K562 (cell line): ENCODE data around the gene SLC22A9. TPM values are rescaled to one million over a fixed set of nuclear protein-coding genes. Genes with fewer than 3 reads are reported as not detected.

Source experiments
- ATAC-seq: fragments of 200-7000 bp; cut with Tn5 transposase; 3 replicates; pipeline ENCODE4 v1.9.1; 2020; ENCODE audit warnings: moderate library complexity
- BruUV-seq: library from RNA; stranded (reverse); fragments of 400-500 nt; replicated peaks from 2 replicates; lab custom pipeline; 2021; lab: Mats Ljungman, UMichigan
- CTCF ChIA-PET: fragments of 300-600 bp; formaldehyde crosslinking; extraction: SDS; loops from one replicate; lab custom pipeline; 2021; ENCODE audit warnings: low intra/inter-chr PET ratio; lab: Yijun Ruan, JAX
- POLR2A ChIA-PET: fragments of 300-600, 350-650 bp; sonication (Branson Sonifier 250); formaldehyde crosslinking; extraction: SDS; loops from one replicate; lab custom pipeline; 2021; ENCODE audit warnings: antibody characterized with exemption, inconsistent platforms; lab: Yijun Ruan, JAX
- DNase-seq, 4 experiments: peaks; one replicate each; pipeline versions ENCODE4 v3.0.0 to v3.0.0-alpha.2; 2011 to 2018; ENCODE audit warnings: low spot score in 3 of 4, mixed read lengths in 3 of 4; ENCODE audit errors: extremely low read depth in 1 of 4
- FAIRE-seq: peaks from 2 replicates; lab custom pipeline; 2011; peaks lifted over from hg19 to GRCh38; lab: Jason Lieb, UNC
- H2AFZ ChIP-seq: 2 replicates; pipeline ENCODE4 v1.6.0; 2011; ENCODE audit warnings: low read depth, low read length, control low read depth, inconsistent platforms
- H3K27ac ChIP-seq: fragments of 200-600 bp; 3 replicates; pipeline ENCODE4 v1.8.0; 2011; ENCODE audit warnings: low read depth, mild to moderate bottlenecking, control low read depth, inconsistent platforms, low read length, moderate library complexity, mixed read lengths; ENCODE audit errors: extremely low read depth
- H3K27me3 ChIP-seq, 2 experiments: fragments of 300-600 bp in 1 of 2; 2 replicates in 1 of 2; 3 replicates in 1 of 2; pipeline versions ENCODE4 v1.6.0 to v1.8.0; 2011; ENCODE audit warnings: inconsistent platforms in 2 of 2, low read length in 2 of 2, mild to moderate bottlenecking in 1 of 2, mixed read lengths in 1 of 2, moderate library complexity in 1 of 2; ENCODE audit not compliant: control insufficient read depth in 2 of 2, insufficient read depth in 2 of 2
- H3K36me3 ChIP-seq: fragments of 300-600 bp; 3 replicates; pipeline ENCODE4 v1.8.0; 2011; ENCODE audit warnings: mild to moderate bottlenecking, low read length, inconsistent platforms; ENCODE audit not compliant: control insufficient read depth, insufficient read depth
- H3K4me1 ChIP-seq, 2 experiments: fragments of 200-600 bp in 1 of 2; replicated peaks in 1 of 2; 2 replicates in 1 of 2; 3 replicates in 1 of 2; pipeline versions ENCODE4 v1.5.1 to v1.8.0; 2011; ENCODE audit warnings: inconsistent platforms in 2 of 2, low read length in 2 of 2, mild to moderate bottlenecking in 1 of 2, mixed read lengths in 1 of 2, moderate library complexity in 1 of 2; ENCODE audit not compliant: control insufficient read depth in 2 of 2, insufficient read depth in 2 of 2
- H3K4me2 ChIP-seq: 2 replicates; pipeline ENCODE4 v1.6.1; 2011; ENCODE audit warnings: low read length, control low read depth, inconsistent platforms, mixed read lengths; ENCODE audit not compliant: insufficient read depth
- H3K4me3 ChIP-seq: fragments of 200-600 bp; sonication (generic), shearing (Covaris generic); 2 replicates; pipeline ENCODE4 v1.5.1; 2016; ENCODE audit warnings: control low read depth, inconsistent platforms
- H3K79me2 ChIP-seq: fragments of 200-600 bp; 3 replicates; pipeline ENCODE4 v1.8.0; 2011; ENCODE audit warnings: low read length, inconsistent platforms; ENCODE audit not compliant: control insufficient read depth, insufficient read depth
- H3K9ac ChIP-seq, 2 experiments: 2 replicates each; pipeline versions ENCODE4 v1.6.0 to v1.6.1; 2011; ENCODE audit warnings: low read depth in 2 of 2, low read length in 2 of 2, control low read depth in 1 of 2, inconsistent platforms in 1 of 2, mild to moderate bottlenecking in 1 of 2, mixed read lengths in 1 of 2; ENCODE audit not compliant: insufficient read depth in 1 of 2
- H3K9me1 ChIP-seq: one replicate; pipeline ENCODE4 v1.6.0; 2011; ENCODE audit warnings: inconsistent platforms, mild to moderate bottlenecking, low read length, moderate library complexity; ENCODE audit not compliant: control insufficient read depth, insufficient read depth
- H3K9me3 ChIP-seq: replicated peaks from 2 replicates; pipeline ENCODE4 v1.5.1; 2011; ENCODE audit warnings: low read depth, low read length, inconsistent platforms; ENCODE audit not compliant: control insufficient read depth, insufficient read depth
- H4K20me1 ChIP-seq: replicated peaks from 2 replicates; pipeline ENCODE4 v1.6.1; 2011; ENCODE audit warnings: low read length, inconsistent platforms, mixed read lengths; ENCODE audit not compliant: control insufficient read depth, insufficient read depth
- DNMT1 ChIP-seq: fragments of 450-650 bp; IDR thresholded peaks from 2 replicates; pipeline ENCODE4 v1.6.1; 2016; ENCODE audit warnings: antibody characterized with exemption, mild to moderate bottlenecking
- GTF2F1 ChIP-seq: IDR thresholded peaks from 2 replicates; pipeline ENCODE4 v1.6.1; 2011; ENCODE audit warnings: low read depth, low read length, improper control_type of control experiment
- KDM1A ChIP-seq, 2 experiments: fragments of 450-650 bp; IDR thresholded peaks; 2 replicates each; pipeline ENCODE4 v1.6.1; 2016; ENCODE audit warnings: mild to moderate bottlenecking in 2 of 2
- MEIS2 ChIP-seq: fragments of 450-650 bp; IDR thresholded peaks from 2 replicates; pipeline ENCODE4 v1.6.1; 2014; ENCODE audit warnings: mild to moderate bottlenecking; ENCODE audit not compliant: partially characterized antibody
- NFE2 ChIP-seq: IDR thresholded peaks from 2 replicates; pipeline ENCODE4 v1.6.1; 2014; ENCODE audit warnings: antibody characterized with exemption, low read depth
- PRMT5 ChIP-seq: sonication (generic); formaldehyde crosslinking; IDR thresholded peaks from 2 replicates; pipeline ENCODE4 v1.5.0; 2020; ENCODE audit warnings: missing genetic modification reagents
- RREB1 ChIP-seq: fragments of 250-450 bp; sonication (Bioruptor Pico); IDR thresholded peaks from 2 replicates; pipeline ENCODE4 v1.4.0; 2020
- SNIP1 ChIP-seq: fragments of 450-650 bp; IDR thresholded peaks from 2 replicates; pipeline ENCODE4 v1.7.1; 2017; ENCODE audit warnings: low read depth, mild to moderate bottlenecking
- ZKSCAN1 ChIP-seq: fragments of 150-350 bp; IDR thresholded peaks from 2 replicates; pipeline ENCODE4 v1.6.1; 2016; ENCODE audit warnings: low read depth, low read length
- ZNF3 ChIP-seq: fragments of 250-450 bp; sonication (Bioruptor Pico); IDR thresholded peaks from 2 replicates; pipeline ENCODE4 v1.5.0; 2021; ENCODE audit warnings: mild to moderate bottlenecking, moderate library complexity
- ZNF316 ChIP-seq: fragments of 450-650 bp; IDR thresholded peaks from 2 replicates; pipeline ENCODE4 v1.6.1; 2016
- ZNF77 ChIP-seq: fragments of 250-450 bp; sonication (Bioruptor Pico); IDR thresholded peaks from 2 replicates; pipeline ENCODE4 v1.5.0; 2020
- WGBS: fragments of 100-300 bp; shearing (Covaris generic); methylation state at CpG from one replicate; pipeline ENCODE4 v1.1.6; 2016; ENCODE audit warnings: low coverage, mixed read lengths; ENCODE audit not compliant: insufficient coverage; ENCODE audit errors: missing lambda C conversion rate; 5-methylcytosine and 5-hydroxymethylcytosine counted together
- in situ Hi-C: fragments of 300-500 bp; cut with MboI; formaldehyde crosslinking; loops from 4 replicates; pipeline ENCODE4 v1.15.0; 2018; ENCODE audit warnings: inconsistent platforms, mixed read lengths
- intact Hi-C: fragments of 100-400 bp; cut with micrococcal nuclease; formaldehyde crosslinking; loops from 2 replicates; pipeline ENCODE4 v1.14.2; 2022
- polyA plus RNA-seq, 8 experiments: library from polyadenylated mRNA; depleted of rRNA in 4 of 8; stranded (reverse) in 5 of 8; unstranded in 3 of 8; fragments of >200 nt; fragmentation: Nextera tagmentation in 2 of 8; fragmentation: Illumina TruSeq in 1 of 8; extraction: Ambion mirVana in 2 of 8; extraction: Trizol in 1 of 8; gene quantifications; 2 replicates each; pipeline versions ENCODE4 v1.2.1 to v1.2.3, GENCODE V29; 2011 to 2014; ENCODE audit warnings: inconsistent platforms in 1 of 8, missing spikeins in 1 of 8
- total RNA-seq, 7 experiments: library from RNA; depleted of rRNA in 6 of 7; stranded (reverse); fragments of >200 nt in 6 of 7; fragmentation: Illumina TruSeq in 2 of 7; extraction: Trizol in 2 of 7; gene quantifications; 2 replicates each; pipeline versions ENCODE4 v1.2.1 to v1.2.3, GENCODE V29; 2011 to 2021; ENCODE audit warnings: low replicate concordance in 1 of 7
- TF ChIP-seq, protein P1 (sequence below): fragments of 450-650 bp; IDR thresholded peaks from 2 replicates; pipeline ENCODE4 v1.6.1; 2016; ENCODE audit warnings: borderline replicate concordance
- TF ChIP-seq, protein P2 (sequence below): fragments of 250-450 bp; sonication (Bioruptor Pico); IDR thresholded peaks from 2 replicates; pipeline ENCODE4 v1.5.0; 2020; ENCODE audit warnings: mild to moderate bottlenecking, borderline replicate concordance
- TF ChIP-seq, protein P3 (sequence below): IDR thresholded peaks from 2 replicates; pipeline ENCODE4 v1.6.1; 2011; ENCODE audit not compliant: insufficient read length; ENCODE audit errors: extremely low read depth

SLC22A9 gene
- total and polyA plus RNA-seq, 9 of the 15 experiments (the other 6 are each of a cell fraction or from before 2014, with no cell fraction given), result not detected

GRCh38 chr11:63395697-63396096 is 26.1 kb downstream of the SLC22A9 start:
- H3K9me1 ChIP-seq, result no peaks in the 10 kb centered on the region
- CTCF ChIA-PET, result no interaction called here
- DNase-seq (no peak), FAIRE-seq (no peak), ATAC-seq (no peak)
- no peak overlapping the region for H3K4me3 ChIP-seq
- H3K4me1 ChIP-seq, result no peaks in the 10 kb centered on the region
- no peak overlapping the region; a peak in 1 of 4 replicates for H3K9ac ChIP-seq
- intact Hi-C loops, result no loop called here
- H3K27me3 ChIP-seq, result no peaks in the 10 kb centered on the region
- WGBS, result 0% methylated on average over 1 of the region's 1 CpG
- POLR2A ChIA-PET, result no interaction called here
- no peak overlapping the region for H2AFZ ChIP-seq
- no TSS peak for BruUV-seq
- H3K79me2 ChIP-seq, result no peaks in the 10 kb centered on the region
- in situ Hi-C loops, result no loop called here
- no peak overlapping the region for H3K4me2 ChIP-seq
- H3K9me3 ChIP-seq, result no peaks in the 10 kb centered on the region
- H3K27ac ChIP-seq, result no peak overlapping the region
- H4K20me1 ChIP-seq, result no peaks in the 10 kb centered on the region
- no peaks in the 10 kb centered on the region for H3K36me3 ChIP-seq
- no peak for TF ChIP-seq ZKSCAN1
- TF ChIP-seq, protein P1, sequence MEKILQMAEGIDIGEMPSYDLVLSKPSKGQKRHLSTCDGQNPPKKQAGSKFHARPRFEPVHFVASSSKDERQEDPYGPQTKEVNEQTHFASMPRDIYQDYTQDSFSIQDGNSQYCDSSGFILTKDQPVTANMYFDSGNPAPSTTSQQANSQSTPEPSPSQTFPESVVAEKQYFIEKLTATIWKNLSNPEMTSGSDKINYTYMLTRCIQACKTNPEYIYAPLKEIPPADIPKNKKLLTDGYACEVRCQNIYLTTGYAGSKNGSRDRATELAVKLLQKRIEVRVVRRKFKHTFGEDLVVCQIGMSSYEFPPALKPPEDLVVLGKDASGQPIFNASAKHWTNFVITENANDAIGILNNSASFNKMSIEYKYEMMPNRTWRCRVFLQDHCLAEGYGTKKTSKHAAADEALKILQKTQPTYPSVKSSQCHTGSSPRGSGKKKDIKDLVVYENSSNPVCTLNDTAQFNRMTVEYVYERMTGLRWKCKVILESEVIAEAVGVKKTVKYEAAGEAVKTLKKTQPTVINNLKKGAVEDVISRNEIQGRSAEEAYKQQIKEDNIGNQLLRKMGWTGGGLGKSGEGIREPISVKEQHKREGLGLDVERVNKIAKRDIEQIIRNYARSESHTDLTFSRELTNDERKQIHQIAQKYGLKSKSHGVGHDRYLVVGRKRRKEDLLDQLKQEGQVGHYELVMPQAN, result no peak
- TF ChIP-seq RREB1, result no peak
- no peak for TF ChIP-seq MEIS2
- no peak for TF ChIP-seq ZNF316
- no peak for TF ChIP-seq SNIP1
- no peak for TF ChIP-seq NFE2
- TF ChIP-seq, protein P2, sequence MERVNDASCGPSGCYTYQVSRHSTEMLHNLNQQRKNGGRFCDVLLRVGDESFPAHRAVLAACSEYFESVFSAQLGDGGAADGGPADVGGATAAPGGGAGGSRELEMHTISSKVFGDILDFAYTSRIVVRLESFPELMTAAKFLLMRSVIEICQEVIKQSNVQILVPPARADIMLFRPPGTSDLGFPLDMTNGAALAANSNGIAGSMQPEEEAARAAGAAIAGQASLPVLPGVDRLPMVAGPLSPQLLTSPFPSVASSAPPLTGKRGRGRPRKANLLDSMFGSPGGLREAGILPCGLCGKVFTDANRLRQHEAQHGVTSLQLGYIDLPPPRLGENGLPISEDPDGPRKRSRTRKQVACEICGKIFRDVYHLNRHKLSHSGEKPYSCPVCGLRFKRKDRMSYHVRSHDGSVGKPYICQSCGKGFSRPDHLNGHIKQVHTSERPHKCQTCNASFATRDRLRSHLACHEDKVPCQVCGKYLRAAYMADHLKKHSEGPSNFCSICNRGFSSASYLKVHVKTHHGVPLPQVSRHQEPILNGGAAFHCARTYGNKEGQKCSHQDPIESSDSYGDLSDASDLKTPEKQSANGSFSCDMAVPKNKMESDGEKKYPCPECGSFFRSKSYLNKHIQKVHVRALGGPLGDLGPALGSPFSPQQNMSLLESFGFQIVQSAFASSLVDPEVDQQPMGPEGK (CRISPR knock-in tag), result no peak
- TF ChIP-seq, protein P3, sequence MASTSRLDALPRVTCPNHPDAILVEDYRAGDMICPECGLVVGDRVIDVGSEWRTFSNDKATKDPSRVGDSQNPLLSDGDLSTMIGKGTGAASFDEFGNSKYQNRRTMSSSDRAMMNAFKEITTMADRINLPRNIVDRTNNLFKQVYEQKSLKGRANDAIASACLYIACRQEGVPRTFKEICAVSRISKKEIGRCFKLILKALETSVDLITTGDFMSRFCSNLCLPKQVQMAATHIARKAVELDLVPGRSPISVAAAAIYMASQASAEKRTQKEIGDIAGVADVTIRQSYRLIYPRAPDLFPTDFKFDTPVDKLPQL, result no peak
- no peak for TF ChIP-seq ZNF77
- no peak for TF ChIP-seq PRMT5 (CRISPR knock-in tag)
- no peak for TF ChIP-seq KDM1A (IDR thresholded peaks at IDR 0.05)
- no peak for TF ChIP-seq GTF2F1
- no peak for TF ChIP-seq DNMT1
- no peak for TF ChIP-seq ZNF3 (CRISPR knock-in tag)
